Fibroblast of lung (primary cell): ENCODE data around the gene STBD1. TPM values are rescaled to one million over a fixed set of nuclear protein-coding genes. Genes with fewer than 3 reads are reported as not detected.

Source experiments
- DNase-seq, 2 donors: peaks; one replicate each; pipeline versions ENCODE4 v3.0.0 to v3.0.0-alpha.2; 2010; ENCODE audit warnings: low read depth in 2 of 2
- H2AFZ ChIP-seq: 2 replicates; pipeline ENCODE4 v1.5.1; 2012; ENCODE audit warnings: low read length, control low read depth, inconsistent platforms
- H3K27ac ChIP-seq: 2 replicates; pipeline ENCODE4 v1.5.1; 2011; ENCODE audit warnings: low read length, control low read depth; ENCODE audit not compliant: insufficient read depth
- H3K27me3 ChIP-seq: 2 replicates; pipeline ENCODE4 v1.5.1; 2011; ENCODE audit warnings: mild to moderate bottlenecking, low read length; ENCODE audit not compliant: control insufficient read depth, insufficient read depth
- H3K36me3 ChIP-seq: 2 replicates; pipeline ENCODE4 v1.5.1; 2011; ENCODE audit warnings: low read length; ENCODE audit not compliant: control insufficient read depth, insufficient read depth
- H3K4me1 ChIP-seq: 2 replicates; pipeline ENCODE4 v1.5.1; 2011; ENCODE audit warnings: low read length; ENCODE audit not compliant: control insufficient read depth, insufficient read depth; ENCODE audit errors: extremely low read depth
- H3K4me2 ChIP-seq: 2 replicates; pipeline ENCODE4 v1.5.1; 2011; ENCODE audit warnings: low read length, control low read depth; ENCODE audit not compliant: insufficient read depth; ENCODE audit errors: extremely low read depth
- H3K4me3 ChIP-seq, 4 experiments: fragments of 200-600 bp in 1 of 4; sonication (generic) in 1 of 4; replicated peaks in 1 of 4; 2 replicates each; pipeline ENCODE4 v1.5.1; 2011 to 2016; ENCODE audit warnings: low read length in 4 of 4, low read depth in 3 of 4, mild to moderate bottlenecking in 3 of 4, control low read depth in 2 of 4, inconsistent platforms in 1 of 4, mixed read lengths in 1 of 4; ENCODE audit not compliant: insufficient read depth in 1 of 4; ENCODE audit errors: control extremely low read depth in 1 of 4
- H3K79me2 ChIP-seq: 2 replicates; pipeline ENCODE4 v1.5.1; 2012; ENCODE audit warnings: mild to moderate bottlenecking, low read length, inconsistent platforms; ENCODE audit not compliant: control insufficient read depth, insufficient read depth
- H3K9ac ChIP-seq: 2 replicates; pipeline ENCODE4 v1.5.1; 2011; ENCODE audit warnings: mild to moderate bottlenecking, low read length, control low read depth; ENCODE audit not compliant: insufficient read depth
- H3K9me3 ChIP-seq: 2 replicates; pipeline ENCODE4 v1.5.1; 2012; ENCODE audit warnings: low read depth, low read length; ENCODE audit not compliant: control insufficient read depth, insufficient read depth
- H4K20me1 ChIP-seq: 2 replicates; pipeline ENCODE4 v1.5.1; 2011; ENCODE audit warnings: low read length; ENCODE audit not compliant: control insufficient read depth, insufficient read depth; ENCODE audit errors: extremely low read depth
- EZH2 ChIP-seq: IDR thresholded peaks from 2 replicates; pipeline ENCODE4 v1.5.1; 2012; ENCODE audit warnings: low read length, control low read depth, mild to moderate bottlenecking; ENCODE audit errors: missing control alignments
- polyA plus RNA-seq, 2 donors: library from polyadenylated mRNA; depleted of rRNA in 1 of 2; stranded (reverse) in 1 of 2; unstranded in 1 of 2; fragments of >200 nt; gene quantifications; 2 replicates each; pipeline ENCODE4 v1.2.1, GENCODE V29; 2011 to 2012; ENCODE audit warnings: missing spikeins in 1 of 2
- total RNA-seq: library from RNA; depleted of rRNA; stranded (reverse); fragments of >200 nt; gene quantifications from 2 replicates; pipeline ENCODE4 v1.2.1, GENCODE V29; 2014
- TF ChIP-seq, protein P1 (sequence below), 2 donors: IDR thresholded peaks in 1 of 2; conservative IDR thresholded peaks in 1 of 2; 1 replicate in 1 of 2; 2 replicates in 1 of 2; pipeline ENCODE4 v1.5.1; 2011 to 2012; ENCODE audit warnings: low read length in 2 of 2, control low read depth in 1 of 2, inconsistent platforms in 1 of 2, low read depth in 1 of 2, mild to moderate bottlenecking in 1 of 2

Gene STBD1
- total and polyA plus RNA-seq, 2 donors (not counting 1 experiment from before 2014, with no cell fraction given): 3.1 to 17.5 TPM

DNA sequence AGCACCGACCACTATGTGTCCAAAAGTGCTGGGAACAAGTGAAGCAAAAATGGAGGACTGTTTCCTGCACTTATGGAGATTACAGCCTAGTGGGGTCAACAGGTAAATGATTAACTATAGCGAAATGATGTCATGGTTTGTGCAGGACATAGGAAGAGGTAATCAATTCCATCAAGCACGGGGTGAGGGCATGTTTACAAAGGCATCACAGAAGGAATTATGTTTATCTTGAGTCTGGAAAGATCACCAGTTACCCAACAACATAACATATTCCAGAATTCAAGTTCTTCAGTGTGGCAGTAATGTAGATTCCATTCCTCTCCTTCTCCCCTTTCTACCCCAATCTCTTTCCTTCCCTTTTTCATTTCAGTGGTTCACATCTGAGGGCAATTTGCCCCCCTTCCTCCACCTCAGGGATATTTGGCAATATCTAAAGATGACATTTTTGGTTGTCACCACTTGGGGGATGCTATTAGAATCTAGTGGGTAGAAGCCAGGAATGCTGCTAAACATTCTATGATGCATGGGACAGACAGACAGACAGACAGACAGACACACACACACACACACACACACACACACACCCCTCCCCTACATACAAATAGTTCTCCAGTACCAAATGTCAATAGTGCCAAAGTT is 30.9 kb upstream of the STBD1 start:
- Histone ChIP-seq H4K20me1 (no peaks in the 10 kb centered on the region), H3K9me3 (no peaks in the 10 kb centered on the region)

DNA sequence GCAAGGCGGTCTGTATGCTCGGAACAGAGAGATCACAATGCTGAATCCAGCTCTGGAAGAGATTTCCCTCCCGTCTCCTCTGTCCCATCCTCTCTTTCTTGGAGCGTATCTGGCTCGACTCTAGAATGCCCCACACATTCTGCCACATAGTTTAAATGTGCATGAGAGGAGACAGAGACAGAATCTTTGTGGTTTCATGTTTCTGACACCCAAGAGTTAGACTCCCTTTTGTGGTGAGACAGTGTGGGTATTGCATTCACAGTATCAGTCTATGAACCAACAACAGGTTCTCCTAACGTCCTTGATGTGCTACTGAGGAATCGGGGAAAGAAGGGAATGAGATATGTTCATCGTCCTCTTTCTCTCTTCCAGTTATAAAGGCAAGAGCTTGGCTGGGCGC is 29.7 kb upstream of the STBD1 start:
- no peak for DNase-seq
- no peak overlapping the region for H3K4me3 ChIP-seq
- TF ChIP-seq, protein P1, sequence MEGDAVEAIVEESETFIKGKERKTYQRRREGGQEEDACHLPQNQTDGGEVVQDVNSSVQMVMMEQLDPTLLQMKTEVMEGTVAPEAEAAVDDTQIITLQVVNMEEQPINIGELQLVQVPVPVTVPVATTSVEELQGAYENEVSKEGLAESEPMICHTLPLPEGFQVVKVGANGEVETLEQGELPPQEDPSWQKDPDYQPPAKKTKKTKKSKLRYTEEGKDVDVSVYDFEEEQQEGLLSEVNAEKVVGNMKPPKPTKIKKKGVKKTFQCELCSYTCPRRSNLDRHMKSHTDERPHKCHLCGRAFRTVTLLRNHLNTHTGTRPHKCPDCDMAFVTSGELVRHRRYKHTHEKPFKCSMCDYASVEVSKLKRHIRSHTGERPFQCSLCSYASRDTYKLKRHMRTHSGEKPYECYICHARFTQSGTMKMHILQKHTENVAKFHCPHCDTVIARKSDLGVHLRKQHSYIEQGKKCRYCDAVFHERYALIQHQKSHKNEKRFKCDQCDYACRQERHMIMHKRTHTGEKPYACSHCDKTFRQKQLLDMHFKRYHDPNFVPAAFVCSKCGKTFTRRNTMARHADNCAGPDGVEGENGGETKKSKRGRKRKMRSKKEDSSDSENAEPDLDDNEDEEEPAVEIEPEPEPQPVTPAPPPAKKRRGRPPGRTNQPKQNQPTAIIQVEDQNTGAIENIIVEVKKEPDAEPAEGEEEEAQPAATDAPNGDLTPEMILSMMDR (conservative IDR thresholded peaks at IDR 0.05 in 1 of 2, IDR thresholded peaks at IDR 0.05 in 1 of 2; ENCODE audit: low read depth in 1 of 2, low read length in 2 of 2): no peak
- no peak for TF ChIP-seq EZH2
- no peaks in the 10 kb centered on the region for H3K4me1 ChIP-seq
- no peak overlapping the region for H3K4me2 ChIP-seq
- no peaks in the 10 kb centered on the region for H3K27me3 ChIP-seq
- H3K36me3 ChIP-seq: no peaks in the 10 kb centered on the region
- no peaks in the 10 kb centered on the region for H3K9me3 ChIP-seq
- H4K20me1 ChIP-seq: no peaks in the 10 kb centered on the region
- H3K79me2 ChIP-seq: no peaks in the 10 kb centered on the region
- no peak overlapping the region for H3K9ac ChIP-seq
- H2AFZ ChIP-seq: no peak overlapping the region
- H3K27ac ChIP-seq: no peak overlapping the region

More for the DNA sequence above, 30.9 kb upstream of the STBD1 start:
- H3K27me3 ChIP-seq: no peaks in the 10 kb centered on the region
- H3K4me2 ChIP-seq: no peak overlapping the region
- H3K4me3 ChIP-seq: no peak overlapping the region
- no peak for DNase-seq
- H3K36me3 ChIP-seq: no peaks in the 10 kb centered on the region
- no peaks in the 10 kb centered on the region for H3K79me2 ChIP-seq
- TF ChIP-seq EZH2: no peak
- TF ChIP-seq, protein P1 (conservative IDR thresholded peaks at IDR 0.05 in 1 of 2, IDR thresholded peaks at IDR 0.05 in 1 of 2; ENCODE audit: low read depth in 1 of 2, low read length in 2 of 2): no peak
- no peak overlapping the region for H2AFZ ChIP-seq
- no peaks in the 10 kb centered on the region for H3K4me1 ChIP-seq
- H3K9ac ChIP-seq: no peak overlapping the region
- no peak overlapping the region for H3K27ac ChIP-seq

DNA sequence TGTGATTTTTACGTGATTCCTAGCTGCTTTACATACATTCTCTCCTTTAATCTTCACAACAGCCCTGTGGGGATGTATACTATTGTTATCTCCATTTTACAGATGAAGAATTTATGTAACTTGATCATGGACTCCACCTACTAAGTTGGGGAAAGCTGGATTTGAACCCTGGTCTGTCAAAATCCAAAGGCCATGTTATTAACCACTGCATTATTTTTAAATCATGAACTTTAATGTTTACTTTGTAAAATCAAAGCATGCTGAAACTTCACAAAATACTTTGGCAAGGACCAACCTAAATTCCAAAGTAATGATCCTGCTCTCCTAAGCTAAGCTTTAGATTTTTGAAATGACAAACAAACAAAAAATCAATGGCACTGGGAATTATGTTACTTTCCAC is 28.9 kb upstream of the STBD1 start:
- H3K4me2 ChIP-seq: no peak overlapping the region
- H3K27me3 ChIP-seq: no peaks in the 10 kb centered on the region
- H3K79me2 ChIP-seq: no peaks in the 10 kb centered on the region
- no peak overlapping the region for H2AFZ ChIP-seq
- TF ChIP-seq, protein P1 (conservative IDR thresholded peaks at IDR 0.05 in 1 of 2, IDR thresholded peaks at IDR 0.05 in 1 of 2; ENCODE audit: low read depth in 1 of 2, low read length in 2 of 2): no peak
- no peaks in the 10 kb centered on the region for H3K36me3 ChIP-seq
- H3K4me3 ChIP-seq: no peak overlapping the region
- H3K4me1 ChIP-seq: no peaks in the 10 kb centered on the region
- DNase-seq: no peak
- no peak overlapping the region for H3K27ac ChIP-seq
- no peak overlapping the region for H3K9ac ChIP-seq
- H3K9me3 ChIP-seq: no peaks in the 10 kb centered on the region
- H4K20me1 ChIP-seq: no peaks in the 10 kb centered on the region
